HEK293 (cell line): Measurements from ENCODE around the gene APCDD1.

Experiments
- CTCF ChIA-PET: fragments of 350-600 bp; formaldehyde crosslinking; extraction: SDS; loops from one replicate; lab custom pipeline; 2021; ENCODE audit warnings: antibody characterized with exemption; lab: Yijun Ruan, JAX
- POLR2A ChIA-PET: fragments of 300-600 bp; formaldehyde crosslinking; extraction: SDS; loops from one replicate; lab custom pipeline; 2020; ENCODE audit warnings: antibody characterized with exemption, inconsistent platforms; lab: Yijun Ruan, JAX
- H3K27ac ChIP-seq: fragments of 200-500 bp; sonication (Bioruptor generic); 2 replicates; pipeline ENCODE4 v1.5.1; 2014; ENCODE audit warnings: low read depth, low read length, control low read depth, inconsistent platforms; ENCODE audit errors: extremely low read depth
- H3K36me3 ChIP-seq, 2 experiments: fragments of 200-500 bp in 1 of 2; sonication (Bioruptor generic) in 1 of 2; 1 replicate in 1 of 2; 2 replicates in 1 of 2; pipeline ENCODE4 v1.5.1; 2014 to 2017; ENCODE audit warnings: inconsistent platforms in 2 of 2, low read length in 2 of 2; ENCODE audit not compliant: control insufficient read depth in 2 of 2, insufficient read depth in 1 of 2
- H3K4me1 ChIP-seq: fragments of 200-500 bp; sonication (Bioruptor generic); 2 replicates; pipeline ENCODE4 v1.5.1; 2014; ENCODE audit warnings: mild to moderate bottlenecking, low read length, inconsistent platforms; ENCODE audit not compliant: control insufficient read depth, insufficient read depth
- H3K4me3 ChIP-seq: 2 replicates; pipeline ENCODE4 v1.5.1; 2011; ENCODE audit warnings: low read depth, mild to moderate bottlenecking, control low read depth, low read length, moderate library complexity
- H3K9me3 ChIP-seq: fragments of 200-500 bp; sonication (Bioruptor generic); 2 replicates; pipeline ENCODE4 v1.5.1; 2014; ENCODE audit warnings: low read depth, low read length, inconsistent platforms; ENCODE audit not compliant: control insufficient read depth, insufficient read depth
- BCL11A ChIP-seq: fragments of 450-650 bp; formaldehyde crosslinking; IDR thresholded peaks from 2 replicates; pipeline ENCODE4 v1.5.1; 2016; ENCODE audit warnings: low read depth, missing biosample characterization, missing genetic modification characterization
- ELK4 ChIP-seq: IDR thresholded peaks from 2 replicates; pipeline ENCODE4 v1.6.1; 2011; ENCODE audit warnings: mild to moderate bottlenecking, low read depth, low read length, borderline replicate concordance
- FEZF1 ChIP-seq: fragments of 450-650 bp; formaldehyde crosslinking; IDR thresholded peaks from 2 replicates; pipeline ENCODE4 v1.5.1; 2016; ENCODE audit warnings: missing biosample characterization, missing genetic modification characterization
- MYNN ChIP-seq: fragments of 450-650 bp; formaldehyde crosslinking; IDR thresholded peaks from 2 replicates; pipeline ENCODE4 v1.5.1; 2016; ENCODE audit warnings: missing biosample characterization, missing genetic modification characterization, borderline replicate concordance
- OVOL3 ChIP-seq: fragments of 450-650 bp; formaldehyde crosslinking; IDR thresholded peaks from 2 replicates; pipeline ENCODE4 v1.5.1; 2016; ENCODE audit warnings: missing biosample characterization, missing genetic modification characterization
- PATZ1 ChIP-seq: fragments of 450-650 bp; formaldehyde crosslinking; IDR thresholded peaks from 2 replicates; pipeline ENCODE4 v1.5.1; 2016; ENCODE audit warnings: missing biosample characterization, missing genetic modification characterization
- REST ChIP-seq: fragments of 450-650 bp; formaldehyde crosslinking; IDR thresholded peaks from 2 replicates; pipeline ENCODE4 v1.5.1; 2016; ENCODE audit warnings: missing biosample characterization, missing genetic modification characterization
- SCRT1 ChIP-seq: fragments of 450-650 bp; formaldehyde crosslinking; IDR thresholded peaks from 2 replicates; pipeline ENCODE4 v1.5.1; 2016; ENCODE audit warnings: missing biosample characterization, missing genetic modification characterization, borderline replicate concordance
- TCF7L2 ChIP-seq: IDR thresholded peaks from 2 replicates; pipeline ENCODE4 v1.6.1; 2011; ENCODE audit warnings: low read depth, mild to moderate bottlenecking, inconsistent platforms, low read length, moderate library complexity, borderline replicate concordance
- ZBTB1 ChIP-seq: fragments of 450-650 bp; formaldehyde crosslinking; IDR thresholded peaks from 2 replicates; pipeline ENCODE4 v1.5.1; 2016; ENCODE audit warnings: missing biosample characterization, missing genetic modification characterization
- ZNF114 ChIP-seq: fragments of 450-650 bp; formaldehyde crosslinking; IDR thresholded peaks from 2 replicates; pipeline ENCODE4 v1.5.0; 2017; ENCODE audit warnings: missing biosample characterization, missing genetic modification characterization
- ZNF121 ChIP-seq: fragments of 450-650 bp; formaldehyde crosslinking; IDR thresholded peaks from 2 replicates; pipeline ENCODE4 v1.5.1; 2016; ENCODE audit warnings: missing biosample characterization, missing genetic modification characterization
- ZNF140 ChIP-seq: fragments of 450-650 bp; formaldehyde crosslinking; IDR thresholded peaks from 2 replicates; pipeline ENCODE4 v1.5.1; 2016; ENCODE audit warnings: missing biosample characterization, missing genetic modification characterization
- ZNF174 ChIP-seq: fragments of 450-650 bp; formaldehyde crosslinking; IDR thresholded peaks from 2 replicates; pipeline ENCODE4 v1.5.0; 2017; ENCODE audit warnings: missing biosample characterization, mild to moderate bottlenecking, missing genetic modification characterization
- ZNF175 ChIP-seq: fragments of 450-650 bp; formaldehyde crosslinking; IDR thresholded peaks from 2 replicates; pipeline ENCODE4 v1.5.1; 2016; ENCODE audit warnings: missing biosample characterization, missing genetic modification characterization
- ZNF280C ChIP-seq: fragments of 450-650 bp; formaldehyde crosslinking; IDR thresholded peaks from 2 replicates; pipeline ENCODE4 v1.5.1; 2016; ENCODE audit warnings: missing biosample characterization, missing genetic modification characterization
- ZNF530 ChIP-seq: fragments of 450-650 bp; formaldehyde crosslinking; IDR thresholded peaks from 2 replicates; pipeline ENCODE4 v1.5.1; 2016; ENCODE audit warnings: low read depth, missing biosample characterization, missing genetic modification characterization
- ZNF549 ChIP-seq: fragments of 450-650 bp; IDR thresholded peaks from 2 replicates; pipeline ENCODE4 v1.5.1; 2018; ENCODE audit warnings: missing biosample characterization, missing genetic modification characterization, mild to moderate bottlenecking, inconsistent platforms, moderate library complexity
- ZNF571 ChIP-seq: fragments of 450-650 bp; formaldehyde crosslinking; IDR thresholded peaks from 2 replicates; pipeline ENCODE4 v1.5.0; 2017; ENCODE audit warnings: missing biosample characterization, missing genetic modification characterization
- ZNF585B ChIP-seq: fragments of 450-650 bp; formaldehyde crosslinking; IDR thresholded peaks from 2 replicates; pipeline ENCODE4 v1.5.1; 2016; ENCODE audit warnings: missing biosample characterization, missing genetic modification characterization
- ZNF600 ChIP-seq: fragments of 450-650 bp; formaldehyde crosslinking; IDR thresholded peaks from 2 replicates; pipeline ENCODE4 v1.5.1; 2016; ENCODE audit warnings: missing biosample characterization, missing genetic modification characterization
- ZNF626 ChIP-seq: fragments of 450-650 bp; sonication (Bioruptor Pico); formaldehyde crosslinking; IDR thresholded peaks from 2 replicates; pipeline ENCODE4 v1.5.1; 2018; ENCODE audit warnings: missing biosample characterization, missing genetic modification characterization, inconsistent platforms
- ZNF654 ChIP-seq: fragments of 450-650 bp; formaldehyde crosslinking; IDR thresholded peaks from 2 replicates; pipeline ENCODE4 v1.5.1; 2016; ENCODE audit warnings: low read depth, missing biosample characterization, missing genetic modification characterization
- ZNF677 ChIP-seq: fragments of 450-650 bp; IDR thresholded peaks from 2 replicates; pipeline ENCODE4 v1.5.0; 2018; ENCODE audit warnings: missing biosample characterization, mild to moderate bottlenecking, missing genetic modification characterization, moderate library complexity
- ZNF747 ChIP-seq: fragments of 450-650 bp; formaldehyde crosslinking; IDR thresholded peaks from 2 replicates; pipeline ENCODE4 v1.5.1; 2016; ENCODE audit warnings: missing biosample characterization, missing genetic modification characterization
- ZNF792 ChIP-seq: fragments of 450-650 bp; formaldehyde crosslinking; IDR thresholded peaks from 2 replicates; pipeline ENCODE4 v1.5.1; 2016; ENCODE audit warnings: missing biosample characterization, missing genetic modification characterization
- ZNF843 ChIP-seq: fragments of 450-650 bp; formaldehyde crosslinking; IDR thresholded peaks from 2 replicates; pipeline ENCODE4 v1.5.1; 2016; ENCODE audit warnings: missing biosample characterization, missing genetic modification characterization
- TF ChIP-seq, protein P1 (sequence below): fragments of 450-650 bp; formaldehyde crosslinking; IDR thresholded peaks from 2 replicates; pipeline ENCODE4 v1.5.1; 2016; ENCODE audit warnings: missing biosample characterization, missing genetic modification characterization

Gene APCDD1

GRCh38 chr18:10437837-10438236 lies 16.6 kb upstream of the APCDD1 start:
- H3K4me1 ChIP-seq = peaks cover 3% of the 10 kb centered on the region
- ChIA-PET CTCF (interaction anchor here (0.7 to 1.0 kb wide), 2 partner anchors 20 to 121 kb away, joined by 3 to 4 read pairs; no protein-coding TSS in a partner anchor), POLR2A (no interaction called here)
- H3K36me3 ChIP-seq = no peaks in the 10 kb centered on the region
- no peak overlapping the region for H3K4me3 ChIP-seq
- TF ChIP-seq ZNF585B (tag by site-specific recombination) (no peak), REST (no peak), SCRT1 (tag by site-specific recombination) (no peak), ZNF121 (tag by site-specific recombination) (no peak), ZNF747 (tag by site-specific recombination) (no peak), TCF7L2 (no peak), MYNN (tag by site-specific recombination) (no peak), ZNF140 (tag by site-specific recombination) (no peak), BCL11A (tag by site-specific recombination) (no peak), ZNF175 (tag by site-specific recombination) (no peak), ZNF843 (no peak), ZNF530 (no peak), FEZF1 (no peak), ZNF174 (tag by site-specific recombination) (no peak), ZNF654 (tag by site-specific recombination) (no peak), ZNF626 (tag by site-specific recombination) (no peak)
- TF ChIP-seq, protein P1, sequence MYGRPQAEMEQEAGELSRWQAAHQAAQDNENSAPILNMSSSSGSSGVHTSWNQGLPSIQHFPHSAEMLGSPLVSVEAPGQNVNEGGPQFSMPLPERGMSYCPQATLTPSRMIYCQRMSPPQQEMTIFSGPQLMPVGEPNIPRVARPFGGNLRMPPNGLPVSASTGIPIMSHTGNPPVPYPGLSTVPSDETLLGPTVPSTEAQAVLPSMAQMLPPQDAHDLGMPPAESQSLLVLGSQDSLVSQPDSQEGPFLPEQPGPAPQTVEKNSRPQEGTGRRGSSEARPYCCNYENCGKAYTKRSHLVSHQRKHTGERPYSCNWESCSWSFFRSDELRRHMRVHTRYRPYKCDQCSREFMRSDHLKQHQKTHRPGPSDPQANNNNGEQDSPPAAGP (tag by site-specific recombination) = no peak
- TF ChIP-seq, all 188 proteins: peak for 0
- H3K27ac ChIP-seq = no peak overlapping the region
- no peaks in the 10 kb centered on the region for H3K9me3 ChIP-seq

DNA sequence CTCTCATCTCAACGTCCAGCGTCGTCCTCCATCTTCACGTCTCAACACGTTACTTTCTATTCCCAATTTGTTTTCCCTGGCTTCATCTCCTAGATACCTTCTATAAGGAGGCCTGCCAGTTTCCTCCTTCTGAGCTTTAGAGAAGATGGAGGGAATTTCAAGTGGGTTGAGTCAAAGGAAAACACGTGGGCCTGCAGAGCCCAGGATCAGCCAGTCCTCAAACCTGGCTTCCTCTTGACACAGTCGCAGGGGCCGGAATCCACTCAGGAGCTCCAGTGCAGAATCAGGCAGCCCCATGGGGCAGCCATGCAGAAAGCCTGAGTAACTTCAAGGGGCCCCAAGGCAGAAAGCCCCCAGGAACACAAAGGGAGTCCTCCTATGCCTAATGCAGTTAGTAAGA lies 14.5 kb upstream of the APCDD1 start:
- peaks cover 20% of the 10 kb centered on the region for H3K4me1 ChIP-seq
- CTCF ChIA-PET = interaction anchor here (0.7 kb wide), 1 partner anchor 289 kb away, joined by 3 read pairs; no protein-coding TSS in a partner anchor
- H3K9me3 ChIP-seq = no peaks in the 10 kb centered on the region
- no peak overlapping the region for H3K4me3 ChIP-seq
- no peaks in the 10 kb centered on the region for H3K36me3 ChIP-seq
- POLR2A ChIA-PET = interaction anchor here (0.6 kb wide), 1 partner anchor 62 kb away, joined by 4 read pairs; no protein-coding TSS in a partner anchor
- H3K27ac ChIP-seq = no peak overlapping the region
- TF ChIP-seq ZNF140 (tag by site-specific recombination) = no peak
- TF ChIP-seq ZNF600 = no peak
- TF ChIP-seq ZNF571 (tag by site-specific recombination) = no peak
- no peak for TF ChIP-seq ZNF549
- no peak for TF ChIP-seq ZNF114 (tag by site-specific recombination)
- TF ChIP-seq ZBTB1 (tag by site-specific recombination) = no peak
- no peak for TF ChIP-seq PATZ1 (tag by site-specific recombination)
- no peak for TF ChIP-seq ZNF677 (tag by site-specific recombination)
- no peak for TF ChIP-seq ZNF792
- TF ChIP-seq ZNF280C (tag by site-specific recombination) = no peak
- TF ChIP-seq OVOL3 = no peak
- TF ChIP-seq ELK4 = no peak
- TF ChIP-seq FEZF1 = no peak
